HEK293 (cell line): ENCODE data around the gene FUOM.

Experiments
- BCL11A ChIP-seq: fragments of 450-650 bp; formaldehyde crosslinking; IDR thresholded peaks from 2 replicates; pipeline ENCODE4 v1.5.1; 2016; ENCODE audit warnings: low read depth, missing biosample characterization, missing genetic modification characterization
- CTCF ChIP-seq: fragments of 450-650 bp; formaldehyde crosslinking; IDR thresholded peaks from 2 replicates; pipeline ENCODE4 v1.5.1; 2016; ENCODE audit warnings: missing biosample characterization, missing genetic modification characterization
- ZNF211 ChIP-seq: fragments of 450-650 bp; formaldehyde crosslinking; IDR thresholded peaks from 2 replicates; pipeline ENCODE4 v1.5.1; 2016; ENCODE audit warnings: low read depth, missing biosample characterization, missing genetic modification characterization
- ZNF280C ChIP-seq: fragments of 450-650 bp; formaldehyde crosslinking; IDR thresholded peaks from 2 replicates; pipeline ENCODE4 v1.5.1; 2016; ENCODE audit warnings: missing biosample characterization, missing genetic modification characterization
- ZNF362 ChIP-seq: fragments of 450-650 bp; formaldehyde crosslinking; IDR thresholded peaks from 2 replicates; pipeline ENCODE4 v1.5.1; 2016; ENCODE audit warnings: missing biosample characterization, missing genetic modification characterization
- ZNF394 ChIP-seq: fragments of 450-650 bp; formaldehyde crosslinking; IDR thresholded peaks from 2 replicates; pipeline ENCODE4 v1.5.1; 2016; ENCODE audit warnings: missing biosample characterization, missing genetic modification characterization, mild to moderate bottlenecking, moderate library complexity, borderline replicate concordance

GRCh38 chr10:133310399-133310755 is 47.4 kb downstream of the FUOM start:
- no peak for TF ChIP-seq ZNF280C (tag by site-specific recombination)
- TF ChIP-seq CTCF (tag by site-specific recombination): no peak
- TF ChIP-seq ZNF394 (tag by site-specific recombination): no peak
- TF ChIP-seq ZNF211 (tag by site-specific recombination): no peak
- no peak for TF ChIP-seq ZNF362 (tag by site-specific recombination)
- no peak for TF ChIP-seq BCL11A (tag by site-specific recombination)
